GM06990 (cell line): ENCODE measurements around the gene FAM234B.

ENCODE experiments used
- DNase-seq: peaks from one replicate; pipeline ENCODE4 v3.0.0-alpha.2; 2011; ENCODE audit not compliant: insufficient read length; ENCODE audit errors: extremely low read depth
- H3K27me3 ChIP-seq: replicated peaks from 2 replicates; pipeline ENCODE4 v1.6.0; 2011; ENCODE audit warnings: low read length; ENCODE audit not compliant: control insufficient read depth, insufficient read depth
- H3K36me3 ChIP-seq: 2 replicates; pipeline ENCODE4 v1.5.1; 2011; ENCODE audit warnings: low read length; ENCODE audit not compliant: control insufficient read depth, insufficient read depth
- H3K4me3 ChIP-seq: replicated peaks from 2 replicates; pipeline ENCODE4 v1.5.1; 2011; ENCODE audit warnings: low read depth, mild to moderate bottlenecking, control low read depth, low read length
- TF ChIP-seq, protein P1 (sequence below): IDR thresholded peaks from 2 replicates; pipeline ENCODE4 v1.5.1; 2011; ENCODE audit warnings: low read length, control low read depth, mild to moderate bottlenecking, inconsistent platforms; ENCODE audit not compliant: insufficient read depth, poor library complexity, severe bottlenecking

Gene FAM234B, protein sequence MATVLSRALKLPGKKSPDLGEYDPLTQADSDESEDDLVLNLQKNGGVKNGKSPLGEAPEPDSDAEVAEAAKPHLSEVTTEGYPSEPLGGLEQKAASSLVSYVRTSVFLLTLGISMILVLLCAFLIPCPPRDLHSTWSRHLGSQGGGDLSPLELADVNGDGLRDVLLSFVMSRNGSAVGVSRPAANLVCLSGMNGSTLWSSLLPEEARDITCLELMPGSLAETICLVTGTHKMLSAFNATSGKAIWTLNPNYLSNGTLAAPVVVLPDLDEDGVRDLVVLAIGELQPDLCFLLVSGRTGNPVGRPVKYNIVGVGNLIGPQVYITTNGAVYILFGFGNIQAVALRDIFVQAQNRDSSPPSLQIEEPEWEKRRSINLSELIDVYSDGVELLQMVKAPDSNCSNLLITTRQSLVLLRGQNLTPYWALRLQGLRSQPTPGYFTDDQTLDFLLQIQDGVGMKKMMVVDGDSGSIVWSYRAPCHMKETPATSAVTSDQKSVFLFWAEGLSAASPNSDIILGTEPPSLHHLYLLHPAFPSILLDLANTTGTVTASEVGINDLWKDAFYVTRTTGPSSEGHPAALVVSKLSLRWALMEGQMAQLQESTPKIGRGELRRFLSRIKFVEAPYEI

GRCh38 chr12:13044002-13044905, at the start of gene FAM234B:
Gene FAM234B, plus strand, starts transcription at chr12:13044381. Its CDS starts 23 bp downstream, at chr12:13044404.
- TF ChIP-seq, protein P1, sequence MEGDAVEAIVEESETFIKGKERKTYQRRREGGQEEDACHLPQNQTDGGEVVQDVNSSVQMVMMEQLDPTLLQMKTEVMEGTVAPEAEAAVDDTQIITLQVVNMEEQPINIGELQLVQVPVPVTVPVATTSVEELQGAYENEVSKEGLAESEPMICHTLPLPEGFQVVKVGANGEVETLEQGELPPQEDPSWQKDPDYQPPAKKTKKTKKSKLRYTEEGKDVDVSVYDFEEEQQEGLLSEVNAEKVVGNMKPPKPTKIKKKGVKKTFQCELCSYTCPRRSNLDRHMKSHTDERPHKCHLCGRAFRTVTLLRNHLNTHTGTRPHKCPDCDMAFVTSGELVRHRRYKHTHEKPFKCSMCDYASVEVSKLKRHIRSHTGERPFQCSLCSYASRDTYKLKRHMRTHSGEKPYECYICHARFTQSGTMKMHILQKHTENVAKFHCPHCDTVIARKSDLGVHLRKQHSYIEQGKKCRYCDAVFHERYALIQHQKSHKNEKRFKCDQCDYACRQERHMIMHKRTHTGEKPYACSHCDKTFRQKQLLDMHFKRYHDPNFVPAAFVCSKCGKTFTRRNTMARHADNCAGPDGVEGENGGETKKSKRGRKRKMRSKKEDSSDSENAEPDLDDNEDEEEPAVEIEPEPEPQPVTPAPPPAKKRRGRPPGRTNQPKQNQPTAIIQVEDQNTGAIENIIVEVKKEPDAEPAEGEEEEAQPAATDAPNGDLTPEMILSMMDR, result peak; percentile 20
- Histone ChIP-seq H3K36me3 (no peaks in the 10 kb centered on the region), H3K4me3 (peak within 1 kb of the TSS; percentile 83), H3K27me3 (peaks cover 1% of the 10 kb centered on the region; the same call in 1 of the 2 replicates)
- DNase-seq, result peak; percentile 73

- peaks cover 1% of the 10 kb centered on the region for H3K27me3 ChIP-seq
- no peaks in the 10 kb centered on the region for H3K36me3 ChIP-seq
- DNase-seq, result no peak
- no peak overlapping the region for H3K4me3 ChIP-seq
- TF ChIP-seq, protein P1, result no peak
Measured at GRCh38 chr12:12995088-12995487, 49.1 kb upstream of the FAM234B start.

DNA sequence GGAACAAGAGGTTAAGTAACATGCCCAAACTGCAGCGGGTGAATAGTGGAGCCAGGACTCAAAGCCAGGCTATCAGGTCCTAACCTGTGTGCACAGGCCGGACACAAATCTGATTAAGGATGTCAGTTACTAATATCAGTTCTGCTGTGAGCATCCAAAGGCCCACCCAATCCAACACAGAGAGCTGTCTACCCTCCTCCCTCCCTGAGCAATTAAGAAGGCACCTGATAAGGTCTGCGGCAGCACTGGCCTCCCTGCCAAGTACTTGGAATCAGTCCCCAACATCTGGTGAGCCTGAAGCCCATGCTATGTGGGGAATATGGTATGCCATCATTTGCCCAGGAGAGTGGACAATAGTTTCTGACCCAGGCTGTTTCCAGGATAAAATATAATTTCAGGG, 48.0 kb upstream of the FAM234B start:
- H3K4me3 ChIP-seq, result no peak overlapping the region
- no peak for DNase-seq
- no peaks in the 10 kb centered on the region for H3K36me3 ChIP-seq
- peaks cover 1% of the 10 kb centered on the region for H3K27me3 ChIP-seq
- TF ChIP-seq, protein P1, result no peak

GRCh38 chr12:12997156-12997555, 47.0 kb upstream of the FAM234B start:
- H3K36me3 ChIP-seq, result no peaks in the 10 kb centered on the region
- TF ChIP-seq, protein P1, result no peak
- no peak for DNase-seq
- H3K4me3 ChIP-seq, result no peak overlapping the region
- peaks cover 3% of the 10 kb centered on the region for H3K27me3 ChIP-seq

- TF ChIP-seq, protein P1, result no peak
- no peaks in the 10 kb centered on the region for H3K36me3 ChIP-seq
- DNase-seq, result no peak
- no peak overlapping the region for H3K4me3 ChIP-seq
- peaks cover 5% of the 10 kb centered on the region for H3K27me3 ChIP-seq
Measured at GRCh38 chr12:12997734-12998133, 46.4 kb upstream of the FAM234B start.
